ENCODE measurements around the gene SPATS1. TPM values are rescaled to one million over a fixed set of nuclear protein-coding genes. Genes with fewer than 3 reads are reported as not detected.

SPATS1 gene
- total and polyA plus RNA-seq, 2 of the 4 experiments (the other 2 are of a cell fraction), result not detected

DNA sequence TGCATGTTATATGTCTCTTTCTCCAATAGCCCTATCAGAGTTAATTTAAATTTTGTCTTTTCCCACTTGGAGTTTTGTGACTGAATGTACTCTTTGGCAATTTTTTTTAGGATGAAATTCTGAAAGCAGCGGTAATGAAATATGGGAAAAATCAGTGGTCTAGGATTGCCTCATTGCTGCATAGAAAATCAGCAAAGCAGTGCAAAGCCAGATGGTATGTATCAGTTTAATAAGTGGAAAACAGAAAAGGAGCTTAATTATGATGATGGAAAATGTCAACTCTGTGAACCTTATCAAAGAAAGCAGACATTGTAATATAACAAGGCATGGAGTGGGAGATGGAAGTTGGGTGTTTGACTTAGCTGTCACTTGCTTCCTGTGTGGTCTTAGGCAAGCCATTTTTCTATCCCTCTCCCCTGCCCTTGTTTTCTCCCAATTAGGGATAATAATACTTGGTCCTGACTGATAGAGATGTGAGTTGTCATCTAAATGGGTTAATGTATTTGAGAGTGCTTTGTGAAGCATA, 47.8 kb downstream of the SPATS1 start:
- H3K9ac ChIP-seq (ENCODE audit: low read depth, low read length), result no peak overlapping the region
- no peak overlapping the region for H4K91ac ChIP-seq (ENCODE audit: insufficient read depth, low read depth, low read length)
- dilution Hi-C loops (cut with HindIII; ENCODE audit: low sequenced_read_pairs, unreplicated experiment), result no loop called here
- H2AFZ ChIP-seq (replicated peaks; ENCODE audit: low read length, poor library complexity), result no peak overlapping the region
- DNase-seq (no peak), ATAC-seq (ENCODE audit: low read depth) (no peak)
- POLR2A ChIA-PET (ENCODE audit: unreplicated experiment), result no interaction called here
- no peak overlapping the region for H2BK20ac ChIP-seq (ENCODE audit: low read depth, low read length)
- no peak overlapping the region for H3K14ac ChIP-seq (replicated peaks; ENCODE audit: low read depth, low read length)
- H3K4ac ChIP-seq (ENCODE audit: low read depth, low read length), result no peak overlapping the region
- no peak overlapping the region for H2AK9ac ChIP-seq (replicated peaks; ENCODE audit: low read depth, low read length, poor library complexity)
- no peak overlapping the region for H3K4me2 ChIP-seq (ENCODE audit: low read depth, low read length)
- H2AK5ac ChIP-seq (ENCODE audit: low read depth, low read length), result no peak overlapping the region
- in situ Hi-C loops (cut with MboI; ENCODE audit: low sequenced_read_pairs), result no loop called here
- no peak for TF ChIP-seq RAD21 (IDR thresholded peaks at IDR 0.05; ENCODE audit: low read length)
- peaks cover 24 to 42% of the 10 kb centered on the region in 2 experiments for H3K79me1 ChIP-seq (ENCODE audit: low read depth in 1 of 2, low read length in 2 of 2)
- no peak overlapping the region for H2BK15ac ChIP-seq (ENCODE audit: low read depth, low read length)
- no peak overlapping the region for H3K4me3 ChIP-seq (ENCODE audit: insufficient read depth, low read depth, low read length)
- H3K4me1 ChIP-seq (ENCODE audit: control insufficient read depth, insufficient read depth, low read length), result peaks cover 4% of the 10 kb centered on the region; the same call in 1 of the 2 replicates
- no peak overlapping the region for H4K5ac ChIP-seq (ENCODE audit: low read depth, low read length)
- H2BK120ac ChIP-seq (ENCODE audit: low read depth, low read length), result no peak overlapping the region
- no TSS peak for BruUV-seq (replicated peaks)
- 60% methylated on average over 1 of the region's 1 CpG; no CpG with 5 or more reads in 1 of the 2 experiments for WGBS, 2 experiments (ENCODE audit: extremely low coverage in 2 of 2, insufficient read length in 1 of 2)
- peaks cover 16% of the 10 kb centered on the region for H4K20me1 ChIP-seq (ENCODE audit: insufficient read depth, low read length)
- no peak overlapping the region for H4K8ac ChIP-seq (ENCODE audit: low read depth in 2 of 2, low read length in 2 of 2)
- CTCF ChIA-PET, result no interaction called here
- intact Hi-C loops (cut with micrococcal nuclease), result no loop called here
- peaks cover 6% of the 10 kb centered on the region for H3K9me1 ChIP-seq (ENCODE audit: insufficient read depth, low read length)
- H3K27me3 ChIP-seq (ENCODE audit: control insufficient read depth, insufficient read depth, low read length), result no peaks in the 10 kb centered on the region
- peaks cover 24% of the 10 kb centered on the region for H3K36me3 ChIP-seq (ENCODE audit: control insufficient read depth, insufficient read depth, low read length)
- H3K18ac ChIP-seq (ENCODE audit: low read depth, low read length), result no peak overlapping the region
- no peak overlapping the region for H3K56ac ChIP-seq (ENCODE audit: extremely low read depth, insufficient read depth, low read length)
- H3K27ac ChIP-seq (ENCODE audit: insufficient read depth, low read length), result no peak overlapping the region
- H3K23ac ChIP-seq (ENCODE audit: low read depth, low read length), result no peak overlapping the region
- H2BK5ac ChIP-seq (ENCODE audit: low read depth, low read length, poor library complexity, severe bottlenecking), result no peak overlapping the region
- H3K9me3 ChIP-seq (ENCODE audit: control insufficient read depth, insufficient read depth, low read length), result no peaks in the 10 kb centered on the region

Other genes with a start within 250 kb of the SPATS1 start
- gene MRPL14, start 215.2 kb upstream of the SPATS1 start, total RNA-seq (2012; rRNA removed), result 43.7 and 52.8 TPM in 2 replicates
- gene MRPL14, start 215.2 kb upstream of the SPATS1 start, polyA plus RNA-seq (2012; rRNA removed), result 87.9 and 102 TPM in 2 replicates
- 12.2 and 12.8 TPM in 2 replicates for gene TMEM63B, start 215.1 kb upstream of the SPATS1 start, total RNA-seq (2012; rRNA removed)
- gene TMEM63B, start 215.1 kb upstream of the SPATS1 start, polyA plus RNA-seq (2012; rRNA removed), result 42.6 and 45.6 TPM in 2 replicates
- gene CAPN11, start 183.8 kb upstream of the SPATS1 start, total RNA-seq (2012; rRNA removed), result not detected in 2 replicates
- not detected in 2 replicates for gene CAPN11, start 183.8 kb upstream of the SPATS1 start, polyA plus RNA-seq (2012; rRNA removed)
- gene MYMX, start 125.7 kb upstream of the SPATS1 start, total RNA-seq (2012; rRNA removed), result not detected in 2 replicates
- not detected in 2 replicates for gene MYMX, start 125.7 kb upstream of the SPATS1 start, polyA plus RNA-seq (2012; rRNA removed)
- 4.1 and 4.7 TPM in 2 replicates for gene SLC29A1, start 119.1 kb upstream of the SPATS1 start, total RNA-seq (2012; rRNA removed)
- gene SLC29A1, start 119.1 kb upstream of the SPATS1 start, polyA plus RNA-seq (2012; rRNA removed), result 22.1 and 23.2 TPM in 2 replicates
- 1,307 and 1,440 TPM in 2 replicates for gene HSP90AB1, start 95.5 kb upstream of the SPATS1 start, total RNA-seq (2012; rRNA removed)
- gene HSP90AB1, start 95.5 kb upstream of the SPATS1 start, polyA plus RNA-seq (2012; rRNA removed), result 771 and 887 TPM in 2 replicates
- 41.7 and 51.4 TPM in 2 replicates for gene SLC35B2, start 85.1 kb upstream of the SPATS1 start, total RNA-seq (2012; rRNA removed)
- gene SLC35B2, start 85.1 kb upstream of the SPATS1 start, polyA plus RNA-seq (2012; rRNA removed), result 89.9 and 94.8 TPM in 2 replicates
- 7.5 and 7.9 TPM in 2 replicates for gene NFKBIE, start 77.1 kb upstream of the SPATS1 start, total RNA-seq (2012; rRNA removed)
- 13.0 and 16.7 TPM in 2 replicates for gene NFKBIE, start 77.1 kb upstream of the SPATS1 start, polyA plus RNA-seq (2012; rRNA removed)
- not detected in 2 replicates for gene TMEM151B, start 72.2 kb upstream of the SPATS1 start, total RNA-seq (2012; rRNA removed)
- not detected in 2 replicates for gene TMEM151B, start 72.2 kb upstream of the SPATS1 start, polyA plus RNA-seq (2012; rRNA removed)
- 10.4 and 10.8 TPM in 2 replicates for gene AARS2, start 29.3 kb upstream of the SPATS1 start, total RNA-seq (2012; rRNA removed)
- gene AARS2, start 29.3 kb upstream of the SPATS1 start, polyA plus RNA-seq (2012; rRNA removed), result 9.1 and 10.3 TPM in 2 replicates
- 17.7 and 29.7 TPM in 2 replicates for gene CDC5L, start 45.1 kb downstream of the SPATS1 start, total RNA-seq (2012; rRNA removed)
- 8.9 and 9.9 TPM in 2 replicates for gene CDC5L, start 45.1 kb downstream of the SPATS1 start, polyA plus RNA-seq (2012; rRNA removed)